ENCODE results near the gene FLACC1. TPM values are rescaled to one million over a fixed set of nuclear protein-coding genes. Genes with fewer than 3 reads are reported as not detected.

FLACC1 gene
- total RNA-seq, 2 donors from 2014 or later: 0.79 to 0.91 TPM

- Histone ChIP-seq H3K4me3 (ENCODE audit: low read length) (no peak overlapping the region), H3K9ac (ENCODE audit: extremely low read depth, low read length, poor library complexity, severe bottlenecking) (no peak overlapping the region), H3K27ac (ENCODE audit: low read depth, low read length) (no peak overlapping the region), H3K9me3 (ENCODE audit: control insufficient read depth, low read length) (peaks cover 11% of the 10 kb centered on the region), H3K36me3 (ENCODE audit: control insufficient read depth, insufficient read depth, low read length) (no peaks in the 10 kb centered on the region), H3K4me1 (ENCODE audit: control insufficient read depth, insufficient read depth, low read length) (no peaks in the 10 kb centered on the region), H3K27me3 (ENCODE audit: control insufficient read depth, insufficient read depth, low read length, poor library complexity, severe bottlenecking) (no peaks in the 10 kb centered on the region)
- TF ChIP-seq, protein P1, sequence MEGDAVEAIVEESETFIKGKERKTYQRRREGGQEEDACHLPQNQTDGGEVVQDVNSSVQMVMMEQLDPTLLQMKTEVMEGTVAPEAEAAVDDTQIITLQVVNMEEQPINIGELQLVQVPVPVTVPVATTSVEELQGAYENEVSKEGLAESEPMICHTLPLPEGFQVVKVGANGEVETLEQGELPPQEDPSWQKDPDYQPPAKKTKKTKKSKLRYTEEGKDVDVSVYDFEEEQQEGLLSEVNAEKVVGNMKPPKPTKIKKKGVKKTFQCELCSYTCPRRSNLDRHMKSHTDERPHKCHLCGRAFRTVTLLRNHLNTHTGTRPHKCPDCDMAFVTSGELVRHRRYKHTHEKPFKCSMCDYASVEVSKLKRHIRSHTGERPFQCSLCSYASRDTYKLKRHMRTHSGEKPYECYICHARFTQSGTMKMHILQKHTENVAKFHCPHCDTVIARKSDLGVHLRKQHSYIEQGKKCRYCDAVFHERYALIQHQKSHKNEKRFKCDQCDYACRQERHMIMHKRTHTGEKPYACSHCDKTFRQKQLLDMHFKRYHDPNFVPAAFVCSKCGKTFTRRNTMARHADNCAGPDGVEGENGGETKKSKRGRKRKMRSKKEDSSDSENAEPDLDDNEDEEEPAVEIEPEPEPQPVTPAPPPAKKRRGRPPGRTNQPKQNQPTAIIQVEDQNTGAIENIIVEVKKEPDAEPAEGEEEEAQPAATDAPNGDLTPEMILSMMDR (conservative IDR thresholded peaks at IDR 0.05): no peak
- no peak for DNase-seq
- H3K4me1 Mint-ChIP-seq: no peaks in the 10 kb centered on the region
- H3K27ac Mint-ChIP-seq: no peak overlapping the region
- WGBS, 2 experiments (ENCODE audit: insufficient coverage in 1 of 2, insufficient read length in 1 of 2): 91 to 100% methylated on average over 2 to 3 of the region's 3 CpGs
- no peak overlapping the region for H3K4me3 Mint-ChIP-seq
- H3K36me3 Mint-ChIP-seq (ENCODE audit: low read depth): no peaks in the 10 kb centered on the region
- H3K27me3 Mint-ChIP-seq (ENCODE audit: insufficient read depth): no peaks in the 10 kb centered on the region
- H3K9me3 Mint-ChIP-seq: peaks cover 19% of the 10 kb centered on the region
These were observed 29.5 kb downstream of the FLACC1 start for GRCh38 chr2:201327678-201328077.

- Histone ChIP-seq H3K27me3 (ENCODE audit: control insufficient read depth, insufficient read depth, low read length, poor library complexity, severe bottlenecking) (no peaks in the 10 kb centered on the region), H3K36me3 (ENCODE audit: control insufficient read depth, insufficient read depth, low read length) (no peaks in the 10 kb centered on the region), H3K9ac (ENCODE audit: extremely low read depth, low read length, poor library complexity, severe bottlenecking) (no peak overlapping the region), H3K4me1 (ENCODE audit: control insufficient read depth, insufficient read depth, low read length) (no peaks in the 10 kb centered on the region), H3K9me3 (ENCODE audit: control insufficient read depth, low read length) (peaks cover 25% of the 10 kb centered on the region), H3K4me3 (ENCODE audit: low read length) (no peak overlapping the region), H3K27ac (ENCODE audit: low read depth, low read length) (no peak overlapping the region)
- no peaks in the 10 kb centered on the region for H3K36me3 Mint-ChIP-seq (ENCODE audit: low read depth)
- peaks cover 24% of the 10 kb centered on the region for H3K9me3 Mint-ChIP-seq
- no peak overlapping the region for H3K27ac Mint-ChIP-seq
- no peak for DNase-seq
- H3K27me3 Mint-ChIP-seq (ENCODE audit: insufficient read depth): peaks cover 5% of the 10 kb centered on the region
- TF ChIP-seq, protein P1 (conservative IDR thresholded peaks at IDR 0.05): no peak
- no peaks in the 10 kb centered on the region for H3K4me1 Mint-ChIP-seq
- H3K4me3 Mint-ChIP-seq: no peak overlapping the region
These were observed 34.4 kb downstream of the FLACC1 start for GRCh38 chr2:201322772-201323171.

GRCh38 chr2:201320701-201321100 is 36.4 kb downstream of the FLACC1 start:
- peaks cover 8% of the 10 kb centered on the region for H3K4me1 Mint-ChIP-seq
- 90 to 100% methylated on average over 1 to 4 of the region's 4 CpGs for WGBS, 2 experiments (ENCODE audit: insufficient coverage in 1 of 2, insufficient read length in 1 of 2)
- Histone ChIP-seq H3K27ac (ENCODE audit: low read depth, low read length) (no peak overlapping the region), H3K36me3 (ENCODE audit: control insufficient read depth, insufficient read depth, low read length) (no peaks in the 10 kb centered on the region), H3K9me3 (ENCODE audit: control insufficient read depth, low read length) (peaks cover 25% of the 10 kb centered on the region), H3K27me3 (ENCODE audit: control insufficient read depth, insufficient read depth, low read length, poor library complexity, severe bottlenecking) (no peaks in the 10 kb centered on the region), H3K4me1 (ENCODE audit: control insufficient read depth, insufficient read depth, low read length) (no peaks in the 10 kb centered on the region), H3K4me3 (ENCODE audit: low read length) (no peak overlapping the region), H3K9ac (ENCODE audit: extremely low read depth, low read length, poor library complexity, severe bottlenecking) (no peak overlapping the region)
- TF ChIP-seq, protein P1 (conservative IDR thresholded peaks at IDR 0.05): no peak
- H3K27me3 Mint-ChIP-seq (ENCODE audit: insufficient read depth): peaks cover 5% of the 10 kb centered on the region
- H3K9me3 Mint-ChIP-seq: peaks cover 24% of the 10 kb centered on the region
- H3K27ac Mint-ChIP-seq: no peak overlapping the region
- no peak overlapping the region for H3K4me3 Mint-ChIP-seq
- DNase-seq: no peak
- no peaks in the 10 kb centered on the region for H3K36me3 Mint-ChIP-seq (ENCODE audit: low read depth)

All from endodermal cell (in vitro differentiated cells).